Measurements from ENCODE around the gene RNF17.

RNF17 gene

GRCh38 chr13:24896061-24896460 lies 132.1 kb downstream of the RNF17 start:
- DNase-seq (ENCODE audit: low read depth in 1 of 2, low spot score in 1 of 2), result no peak

GRCh38 chr13:24897293-24897692 lies 133.3 kb downstream of the RNF17 start:
- no peak for DNase-seq (ENCODE audit: low read depth in 1 of 2, low spot score in 1 of 2)

GRCh38 chr13:24899601-24900000 lies 135.6 kb downstream of the RNF17 start:
- DNase-seq (ENCODE audit: low read depth in 1 of 2, low spot score in 1 of 2), result no peak

- no peak for DNase-seq (ENCODE audit: low read depth in 1 of 2, low spot score in 1 of 2)
These were observed 136.5 kb downstream of the RNF17 start for GRCh38 chr13:24900507-24900906.

- no peak for DNase-seq (ENCODE audit: low read depth in 1 of 2, low spot score in 1 of 2)
These were observed 141.3 kb downstream of the RNF17 start for GRCh38 chr13:24905242-24905641.

- DNase-seq (ENCODE audit: low read depth in 1 of 2, low spot score in 1 of 2), result no peak
These were observed 142.3 kb downstream of the RNF17 start for GRCh38 chr13:24906268-24906667.

- no peak for DNase-seq (ENCODE audit: low read depth in 1 of 2, low spot score in 1 of 2)
These were observed 146.6 kb downstream of the RNF17 start for GRCh38 chr13:24910502-24911132.

- DNase-seq (ENCODE audit: low read depth in 1 of 2, low spot score in 1 of 2), result no peak
These were observed 147.4 kb downstream of the RNF17 start for GRCh38 chr13:24911133-24911908.

GRCh38 chr13:24916464-24916863 lies 152.5 kb downstream of the RNF17 start:
- no peak for DNase-seq (ENCODE audit: low read depth in 1 of 2, low spot score in 1 of 2)

- DNase-seq (ENCODE audit: low read depth in 1 of 2, low spot score in 1 of 2), result no peak
These were observed 157.0 kb downstream of the RNF17 start for GRCh38 chr13:24921003-24921402.

GRCh38 chr13:24921881-24922280 lies 157.9 kb downstream of the RNF17 start:
- no peak for DNase-seq (ENCODE audit: low read depth in 1 of 2, low spot score in 1 of 2)

- DNase-seq (ENCODE audit: low read depth in 1 of 2, low spot score in 1 of 2), result peak in 1 of 2 donors; percentile 1
These were observed 158.4 kb downstream of the RNF17 start for GRCh38 chr13:24922387-24922744.

- DNase-seq (ENCODE audit: low read depth in 1 of 2, low spot score in 1 of 2), result peak; percentile 81 to 85
These were observed 159.0 kb downstream of the RNF17 start for GRCh38 chr13:24922745-24923591.

- DNase-seq (ENCODE audit: low read depth in 1 of 2, low spot score in 1 of 2), result no peak
These were observed 161.6 kb downstream of the RNF17 start for GRCh38 chr13:24925318-24926231.

- DNase-seq (ENCODE audit: low read depth in 1 of 2, low spot score in 1 of 2), result no peak
These were observed 163.9 kb downstream of the RNF17 start for GRCh38 chr13:24927810-24928404.

GRCh38 chr13:24929196-24929595 lies 165.2 kb downstream of the RNF17 start:
- DNase-seq (ENCODE audit: low read depth in 1 of 2, low spot score in 1 of 2), result no peak

Measured in stimulated activated CD4-positive, alpha-beta T cell treated with anti-CD3 and anti-CD28 coated beads, Interleukin-15, amount 100 ng/mL, for 1 hour (primary cell).